ENCODE results near the gene CSTPP1.
A peak's percentile ranks its signal among the peaks of the same experiment; 100 is the strongest.
"Not testable (repeated sequence)": the region's sequence is repeated elsewhere in the genome, so short reads cannot be mapped to it uniquely, and the experiment has no call there.

The CSTPP1 gene

GRCh38 chr11:47181271-47181670 lies 244.7 kb downstream of the CSTPP1 start:
- no peak for DNase-seq (ENCODE audit: low read depth)

- no peak for DNase-seq (ENCODE audit: low read depth)
Measured at GRCh38 chr11:47182380-47182779, 245.8 kb downstream of the CSTPP1 start.

GRCh38 chr11:47183031-47183856 lies 246.7 kb downstream of the CSTPP1 start:
- DNase-seq (ENCODE audit: low read depth), result no peak

- no peak for DNase-seq (ENCODE audit: low read depth)
Measured at GRCh38 chr11:47183969-47184368, 247.4 kb downstream of the CSTPP1 start.

GRCh38 chr11:47184711-47185304 lies 248.2 kb downstream of the CSTPP1 start:
- no peak for DNase-seq (ENCODE audit: low read depth)

- DNase-seq (ENCODE audit: low read depth), result no peak
Measured at GRCh38 chr11:47185305-47186075, 248.9 kb downstream of the CSTPP1 start.

- peak; percentile 16 for DNase-seq (ENCODE audit: low read depth)
Measured at GRCh38 chr11:47186076-47186699, 249.6 kb downstream of the CSTPP1 start, which contains the start of gene PACSIN3. Gene PACSIN3 (minus strand): TSS chr11:47186434. CDS start chr11:47182727, 3,707 bp downstream.

GRCh38 chr11:47186700-47187695 lies 250.4 kb downstream of the CSTPP1 start:
- DNase-seq (ENCODE audit: low read depth), result peak; percentile 30

- DNase-seq (ENCODE audit: low read depth), result no peak
Measured at GRCh38 chr11:47187723-47188122, 251.2 kb downstream of the CSTPP1 start.

- no peak for DNase-seq (ENCODE audit: low read depth)
Measured at GRCh38 chr11:47188259-47188658, 251.7 kb downstream of the CSTPP1 start.

- DNase-seq (ENCODE audit: low read depth), result no peak
Measured at GRCh38 chr11:47189100-47189834, 252.7 kb downstream of the CSTPP1 start.

- DNase-seq (ENCODE audit: low read depth), result not testable (repeated sequence)
Measured at GRCh38 chr11:47191137-47191536, 254.6 kb downstream of the CSTPP1 start.

GRCh38 chr11:47192111-47192510 lies 255.6 kb downstream of the CSTPP1 start:
- DNase-seq (ENCODE audit: low read depth), result no peak

- DNase-seq (ENCODE audit: low read depth), result not testable (repeated sequence)
Measured at GRCh38 chr11:47198161-47198560, 261.6 kb downstream of the CSTPP1 start.

- no peak for DNase-seq (ENCODE audit: low read depth)
Measured at GRCh38 chr11:47201015-47201414, 264.5 kb downstream of the CSTPP1 start.

GRCh38 chr11:47202576-47202975 lies 266.0 kb downstream of the CSTPP1 start:
- DNase-seq (ENCODE audit: low read depth), result no peak

- DNase-seq (ENCODE audit: low read depth), result no peak
Measured at GRCh38 chr11:47204637-47204989, 268.1 kb downstream of the CSTPP1 start.

- DNase-seq (ENCODE audit: low read depth), result not testable (repeated sequence)
Measured at GRCh38 chr11:47206577-47206976, 270.0 kb downstream of the CSTPP1 start.

GRCh38 chr11:47207459-47207858 lies 270.9 kb downstream of the CSTPP1 start:
- DNase-seq (ENCODE audit: low read depth), result no peak

- DNase-seq (ENCODE audit: low read depth), result not testable (repeated sequence)
Measured at GRCh38 chr11:47208008-47208552, 271.5 kb downstream of the CSTPP1 start.

All from stimulated activated CD8-positive, alpha-beta memory T cell treated with anti-CD3 and anti-CD28 coated beads, Interleukin-12 subunit alpha, Interleukin-12 subunit beta, amount 100 ng/mL, for 4 hours (primary cell).